GM12878 (cell line): ENCODE results near the gene C16orf78.

Experiments used
- CHD2 ChIP-seq: IDR thresholded peaks from 2 replicates; pipeline ENCODE4 v1.6.1; 2011; ENCODE audit warnings: low read depth, low read length, improper control_type of control experiment, borderline replicate concordance
- CTCF ChIP-seq, 3 experiments: IDR thresholded peaks in 2 of 3; conservative IDR thresholded peaks in 1 of 3; 2 replicates each; pipeline ENCODE4 v1.5.1; 2011; ENCODE audit warnings: low read depth in 3 of 3, low read length in 3 of 3, mild to moderate bottlenecking in 3 of 3, control low read depth in 2 of 3, moderate library complexity in 2 of 3, inconsistent platforms in 1 of 3, mixed read lengths in 1 of 3; ENCODE audit not compliant: control insufficient read depth in 2 of 3, insufficient read depth in 1 of 3; ENCODE audit errors: extremely low read depth in 1 of 3
- EZH2 ChIP-seq: IDR thresholded peaks from 2 replicates; pipeline ENCODE4 v1.6.1; 2012; ENCODE audit warnings: low read depth, mild to moderate bottlenecking, control low read depth, inconsistent platforms, low read length, borderline replicate concordance; ENCODE audit not compliant: control insufficient read depth
- HDGF ChIP-seq: fragments of 450-650 bp; IDR thresholded peaks from 2 replicates; pipeline ENCODE4 v1.6.1; 2016; ENCODE audit warnings: antibody characterized with exemption
- RELA ChIP-seq: fragments of 450-650 bp; IDR thresholded peaks from 2 replicates; pipeline ENCODE4 v1.8.0; 2014; ENCODE audit warnings: borderline replicate concordance; ENCODE audit not compliant: partially characterized antibody

- TF ChIP-seq CHD2, result no peak
- TF ChIP-seq HDGF, result no peak
- no peak for TF ChIP-seq RELA
- no peak for TF ChIP-seq CTCF (IDR thresholded peaks at IDR 0.05 in 2 of 3, conservative IDR thresholded peaks at IDR 0.05 in 1 of 3; ENCODE audit: control insufficient read depth in 2 of 3, extremely low read depth in 1 of 3, insufficient read depth in 1 of 3, low read depth in 3 of 3, low read length in 3 of 3)
- TF ChIP-seq EZH2, result no peak
These were observed 31.0 kb upstream of the C16orf78 start for GRCh38 chr16:49342336-49343265.
